Kidney (tissue), 14 donors: ENCODE results near the gene MAP3K5. TPM values are rescaled to one million over a fixed set of nuclear protein-coding genes. Genes with fewer than 3 reads are reported as not detected.

ENCODE experiments used
- DNase-seq, 5 donors: peaks; one replicate each; pipeline ENCODE4 v3.0.0-alpha.2; 2013 to 2020
- FAIRE-seq: peaks from 2 replicates; lab custom pipeline; 2012; peaks lifted over from hg19 to GRCh38; lab: Jason Lieb, UNC
- H3K27ac ChIP-seq, 2 donors: one replicate each; pipeline ENCODE4 v1.7.0; 2013; ENCODE audit warnings: low read depth in 2 of 2, low read length in 2 of 2, inconsistent platforms in 1 of 2
- H3K27me3 ChIP-seq: one replicate; pipeline ENCODE4 v1.7.1; 2013; ENCODE audit warnings: low read length, inconsistent platforms; ENCODE audit not compliant: control insufficient read depth, insufficient read depth
- H3K36me3 ChIP-seq, 3 donors: one replicate each; pipeline versions ENCODE4 v1.7.0 to v1.7.1; 2013; ENCODE audit warnings: low read length in 3 of 3, control low read depth in 1 of 3, inconsistent platforms in 1 of 3; ENCODE audit not compliant: insufficient read depth in 3 of 3, control insufficient read depth in 2 of 3
- H3K4me1 ChIP-seq, 3 donors: one replicate each; pipeline versions ENCODE4 v1.7.0 to v1.7.1; 2013; ENCODE audit warnings: low read length in 3 of 3, inconsistent platforms in 1 of 3, low read depth in 1 of 3; ENCODE audit not compliant: control insufficient read depth in 2 of 3, insufficient read depth in 2 of 3
- H3K4me3 ChIP-seq, 3 donors: one replicate each; pipeline versions ENCODE4 v1.7.0 to v1.8.1; 2013; ENCODE audit warnings: low read length in 3 of 3, control low read depth in 1 of 3, inconsistent platforms in 1 of 3
- H3K9ac ChIP-seq, 3 donors: one replicate each; pipeline versions ENCODE4 v1.7.0 to v1.7.1; 2013; ENCODE audit warnings: low read length in 3 of 3, control low read depth in 1 of 3, inconsistent platforms in 1 of 3
- H3K9me3 ChIP-seq, 3 donors: one replicate each; pipeline versions ENCODE4 v1.7.0 to v1.7.1; 2013; ENCODE audit warnings: low read length in 3 of 3, control low read depth in 1 of 3, inconsistent platforms in 1 of 3; ENCODE audit not compliant: control insufficient read depth in 2 of 3, insufficient read depth in 1 of 3
- CTCF ChIP-seq: IDR thresholded peaks from 3 replicates; pipeline ENCODE4 v1.5.1; 2012; ENCODE audit warnings: mild to moderate bottlenecking, moderate library complexity, borderline replicate concordance; ENCODE audit not compliant: insufficient read depth; ENCODE audit errors: extremely low read depth
- intact Hi-C: fragments of 100-400 bp; cut with DNase I; formaldehyde crosslinking; loops from one replicate; pipeline ENCODE4 v1.11.1; 2022
- polyA plus RNA-seq: library from polyadenylated mRNA; stranded (reverse); fragments of 350-450 nt; fragmentation: Illumina TruSeq; extraction: RNeasy Lipid Tissue Mini Kit (QIAGEN cat#74804); gene quantifications from one replicate; pipeline ENCODE4 v1.2.3, GENCODE V29; 2014; ENCODE audit warnings: low read depth, low replicate concordance; ENCODE audit not compliant: insufficient read depth
- total RNA-seq: library from RNA; stranded (reverse); fragmentation: NEBNext Ultra II Directional; extraction: Animal tissue kit (Norgen Biotek cat#: 25700); gene quantifications from one replicate; pipeline ENCODE4 v1.2.1, GENCODE V29; 2021
- donor health status: control.
- donor health status: control.
- donor health status: control.
- donor health status: control.
- donor health status: control.
- donor health status: DM: yes; HTN: yes; CAD: no.
- donor health status: Normal renal cell carcinoma (clear cell type).

MAP3K5 gene
- total and polyA plus RNA-seq, 2 donors from 2014 or later, result 5.9 to 32.9 TPM

- TF ChIP-seq CTCF, result no peak
- no peaks in the 10 kb centered on the region for H3K27me3 ChIP-seq
- no peaks in the 10 kb centered on the region for H3K9me3 ChIP-seq
- H3K27ac ChIP-seq, result no peak overlapping the region
- no peak overlapping the region for H3K9ac ChIP-seq
- intact Hi-C loops, result no loop called here
- H3K4me3 ChIP-seq, result no peak overlapping the region
- no peaks in the 10 kb centered on the region for H3K36me3 ChIP-seq
- FAIRE-seq, result no peak
- no peak for DNase-seq
- peaks cover 0 to 15% (median 9%) of the 10 kb centered on the region in 3 donors for H3K4me1 ChIP-seq
These were observed 11.3 kb downstream of the MAP3K5 start for GRCh38 chr6:136780972-136781371.

DNA sequence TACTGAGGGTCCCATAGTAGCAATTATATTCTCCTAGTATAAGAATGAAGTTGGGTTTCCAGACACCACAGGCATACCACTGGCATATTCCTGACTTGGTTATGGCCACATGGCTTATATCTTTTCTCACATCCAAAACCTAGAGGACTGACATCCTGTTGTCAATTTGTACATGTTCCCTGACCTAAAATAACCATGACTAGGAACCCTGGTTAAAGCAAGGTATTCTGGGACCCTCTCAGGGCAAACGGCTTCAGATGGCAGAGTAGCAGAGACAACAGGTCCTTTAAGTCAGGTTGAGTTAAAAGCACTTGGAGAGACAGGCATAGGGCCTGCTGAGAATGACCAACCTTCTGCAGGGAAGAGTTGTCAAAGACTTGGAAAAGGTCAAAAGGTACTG, 12.6 kb downstream of the MAP3K5 start:
- Histone ChIP-seq H3K36me3 (no peaks in the 10 kb centered on the region), H3K9ac (no peak overlapping the region), H3K4me3 (no peak overlapping the region), H3K4me1 (peaks cover 0 to 11% (median 9%) of the 10 kb centered on the region in 3 donors), H3K27ac (no peak overlapping the region), H3K27me3 (no peaks in the 10 kb centered on the region), H3K9me3 (no peaks in the 10 kb centered on the region)
- no peak for TF ChIP-seq CTCF
- FAIRE-seq (no peak), DNase-seq (no peak)
- intact Hi-C loops, result no loop called here

- intact Hi-C loops, result no loop called here
- Histone ChIP-seq H3K36me3 (no peaks in the 10 kb centered on the region), H3K27me3 (no peaks in the 10 kb centered on the region), H3K4me3 (no peak overlapping the region), H3K4me1 (peaks cover 0 to 20% (median 11%) of the 10 kb centered on the region in 3 donors), H3K9me3 (no peaks in the 10 kb centered on the region), H3K9ac (no peak overlapping the region), H3K27ac (no peak overlapping the region)
- TF ChIP-seq CTCF, result no peak
- DNase-seq, result no peak
- FAIRE-seq, result no peak
These were observed 14.6 kb downstream of the MAP3K5 start for GRCh38 chr6:136777651-136778050.

DNA sequence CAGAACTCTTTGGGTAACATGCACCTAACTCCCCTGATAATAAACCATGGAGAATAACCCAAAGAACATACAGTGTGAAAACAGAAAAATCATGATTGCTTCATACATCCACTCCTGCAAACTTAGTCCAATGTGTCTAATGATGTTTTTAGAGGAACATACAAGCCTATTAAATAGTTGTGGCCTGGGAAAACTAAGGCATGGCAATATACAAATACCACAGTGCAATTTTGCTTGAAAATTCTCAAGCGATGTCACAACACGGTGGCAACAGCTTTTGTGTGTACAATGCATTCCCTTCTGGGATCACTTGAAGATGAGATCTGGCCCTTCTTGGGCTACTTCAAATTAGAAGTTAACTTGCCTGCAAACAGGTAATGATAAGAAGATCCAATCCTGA, 16.7 kb downstream of the MAP3K5 start:
- Histone ChIP-seq H3K9me3 (no peaks in the 10 kb centered on the region), H3K27me3 (no peaks in the 10 kb centered on the region), H3K4me3 (no peak overlapping the region), H3K36me3 (no peaks in the 10 kb centered on the region), H3K9ac (no peak overlapping the region), H3K4me1 (peaks cover 0 to 17% (median 16%) of the 10 kb centered on the region in 3 donors), H3K27ac (no peak overlapping the region)
- DNase-seq (no peak), FAIRE-seq (no peak)
- intact Hi-C loops, result no loop called here
- no peak for TF ChIP-seq CTCF
